HG02938 (cell line): Measurements from ENCODE around the gene TMEM100.

ENCODE experiments used
- ATAC-seq: cut with Tn5 transposase; IDR thresholded peaks from one replicate; pipeline ENCODE4 v1.9.1; 2021; ENCODE audit warnings: mild to moderate bottlenecking, moderate library complexity; ENCODE audit not compliant: unreplicated experiment

The TMEM100 gene

GRCh38 chr17:55720919-55721836, 1.5 kb downstream of the TMEM100 start:
- no peak for ATAC-seq

GRCh38 chr17:55717898-55718735, 4.5 kb downstream of the TMEM100 start:
- no peak for ATAC-seq

- no peak for ATAC-seq
Measured at GRCh38 chr17:55717432-55717831, 5.2 kb downstream of the TMEM100 start.

- no peak for ATAC-seq
Measured at GRCh38 chr17:55710829-55711496, 11.7 kb downstream of the TMEM100 start.

- ATAC-seq, result no peak
Measured at GRCh38 chr17:55710410-55710809, 12.3 kb downstream of the TMEM100 start.

- ATAC-seq, result no peak
Measured at GRCh38 chr17:55709984-55710383, 12.7 kb downstream of the TMEM100 start.

GRCh38 chr17:55709440-55709839, 13.2 kb downstream of the TMEM100 start:
- ATAC-seq, result no peak

- no peak for ATAC-seq
Measured at GRCh38 chr17:55708175-55708974, 14.3 kb downstream of the TMEM100 start.

- ATAC-seq, result no peak
Measured at GRCh38 chr17:55706808-55707773, 15.6 kb downstream of the TMEM100 start.

GRCh38 chr17:55705847-55706246, 16.8 kb downstream of the TMEM100 start:
- ATAC-seq, result peak; percentile 71

- ATAC-seq, result no peak
Measured at GRCh38 chr17:55704401-55704800, 18.3 kb downstream of the TMEM100 start.

- no peak for ATAC-seq
Measured at GRCh38 chr17:55702150-55702549, 20.5 kb downstream of the TMEM100 start.

GRCh38 chr17:55699181-55699860, 23.3 kb downstream of the TMEM100 start:
- no peak for ATAC-seq

- no peak for ATAC-seq
Measured at GRCh38 chr17:55694286-55694910, 28.3 kb downstream of the TMEM100 start.

GRCh38 chr17:55693254-55694216, 29.1 kb downstream of the TMEM100 start:
- ATAC-seq, result no peak

- ATAC-seq, result no peak
Measured at GRCh38 chr17:55692276-55692675, 30.4 kb downstream of the TMEM100 start.

GRCh38 chr17:55691666-55692065, 31.0 kb downstream of the TMEM100 start:
- ATAC-seq, result no peak
